BLaER1 (cell line): Measurements from ENCODE around the gene ARHGAP30.
"Not testable (repeated sequence)": the region's sequence is repeated elsewhere in the genome, so short reads cannot be mapped to it uniquely, and the experiment has no call there.

Experiments used
- H3K27ac ChIP-seq: shearing (Covaris generic); formaldehyde crosslinking; 2 replicates; pipeline ENCODE4 v1.8.1; 2022
- H3K27me3 ChIP-seq: shearing (Covaris generic); formaldehyde crosslinking; 2 replicates; pipeline ENCODE4 v1.8.1; 2022
- H3K36me3 ChIP-seq: shearing (Covaris generic); formaldehyde crosslinking; 2 replicates; pipeline ENCODE4 v1.8.1; 2022
- H3K4me1 ChIP-seq: shearing (Covaris generic); formaldehyde crosslinking; 2 replicates; pipeline ENCODE4 v1.8.1; 2022
- H3K4me2 ChIP-seq: shearing (Covaris generic); formaldehyde crosslinking; 2 replicates; pipeline ENCODE4 v1.8.1; 2022
- H3K4me3 ChIP-seq: shearing (Covaris generic); formaldehyde crosslinking; 2 replicates; pipeline ENCODE4 v1.8.1; 2022
- H3K9ac ChIP-seq: shearing (Covaris generic); formaldehyde crosslinking; 2 replicates; pipeline ENCODE4 v1.8.1; 2022
- H3K9me3 ChIP-seq: shearing (Covaris generic); formaldehyde crosslinking; 2 replicates; pipeline ENCODE4 v1.8.1; 2022
- H4K20me1 ChIP-seq: shearing (Covaris generic); formaldehyde crosslinking; 2 replicates; pipeline ENCODE4 v1.8.1; 2022
- Cebpa-rat ChIP-seq: shearing (Covaris generic); IDR thresholded peaks from 2 replicates; pipeline ENCODE4 v1.8.1; 2022

ARHGAP30 gene

DNA sequence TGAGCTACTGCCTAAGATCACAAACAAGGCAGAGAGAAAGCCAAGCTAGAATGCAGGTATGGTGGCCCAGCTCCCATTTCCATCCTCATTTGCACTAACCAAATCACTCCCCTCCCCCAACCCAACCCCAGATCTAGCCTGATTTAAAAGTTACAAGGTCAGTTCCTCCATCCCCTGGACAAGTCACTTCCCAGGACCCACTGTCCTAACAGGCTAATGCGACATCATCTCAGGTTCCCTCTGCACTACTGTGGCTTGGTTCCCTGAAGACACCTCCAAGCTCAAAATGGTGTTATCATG, 51.1 kb downstream of the ARHGAP30 start:
- H3K4me1 ChIP-seq, result peaks cover 50% of the 10 kb centered on the region
- H4K20me1 ChIP-seq, result peaks cover 12% of the 10 kb centered on the region; the same call in 1 of the 2 replicates
- H3K4me3 ChIP-seq, result no peak overlapping the region

DNA sequence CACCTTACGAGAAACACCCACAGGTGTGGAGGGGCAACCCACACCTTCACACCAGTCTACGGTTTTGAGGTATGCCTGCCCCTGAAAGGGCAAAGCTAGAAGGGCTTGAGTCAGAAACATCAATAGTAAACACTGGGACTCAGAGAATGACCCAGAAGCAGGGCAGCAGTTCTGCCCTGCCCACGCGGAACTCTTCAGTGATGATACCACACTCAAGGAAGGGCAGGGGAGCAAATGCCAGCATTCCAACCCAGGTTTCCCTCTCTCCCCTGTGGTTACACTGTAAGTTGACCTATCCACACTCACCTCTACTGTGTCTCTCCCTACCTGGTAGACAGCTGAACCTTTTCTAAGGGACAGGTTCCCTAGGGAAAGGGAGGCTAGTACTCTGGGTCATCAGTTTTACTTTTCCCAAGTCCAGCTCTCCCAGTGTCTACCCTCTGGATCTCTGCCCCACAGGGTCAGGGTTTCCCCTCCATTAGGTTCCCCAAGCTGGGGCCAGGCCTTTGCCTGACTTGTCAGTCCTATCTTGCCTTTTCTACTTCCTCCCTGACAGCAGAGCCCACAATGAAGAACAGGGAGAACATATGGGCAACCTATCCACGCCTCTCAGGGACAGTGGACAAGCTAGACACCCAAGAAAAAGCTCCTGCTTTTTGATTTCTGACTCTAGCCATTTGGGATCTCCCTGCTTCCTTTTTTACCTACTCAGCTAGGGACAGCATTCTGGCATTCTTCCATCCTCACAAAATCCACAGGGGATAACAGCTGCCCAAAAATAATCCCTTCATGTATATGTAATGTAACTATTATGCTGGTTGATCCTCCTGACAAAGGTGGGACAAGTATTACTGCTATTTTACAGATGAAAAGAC, 51.7 kb downstream of the ARHGAP30 start:
- Histone ChIP-seq H3K27ac (no peak overlapping the region), H3K27me3 (no peaks in the 10 kb centered on the region), H3K36me3 (no peaks in the 10 kb centered on the region), H3K9ac (no peak overlapping the region), H4K20me1 (peaks cover 12% of the 10 kb centered on the region; the same call in 1 of the 2 replicates), H3K9me3 (no peaks in the 10 kb centered on the region), H3K4me1 (peaks cover 56% of the 10 kb centered on the region), H3K4me2 (peak overlapping the region; percentile 81; the same call in 1 of the 2 replicates), H3K4me3 (no peak overlapping the region)
- TF ChIP-seq Cebpa-rat, result no peak

More for the DNA sequence above, 51.1 kb downstream of the ARHGAP30 start:
- no peaks in the 10 kb centered on the region for H3K36me3 ChIP-seq
- TF ChIP-seq Cebpa-rat, result no peak
- no peaks in the 10 kb centered on the region for H3K9me3 ChIP-seq
- H3K4me2 ChIP-seq, result peak overlapping the region; percentile 81
- H3K9ac ChIP-seq, result no peak overlapping the region
- H3K27ac ChIP-seq, result no peak overlapping the region
- no peaks in the 10 kb centered on the region for H3K27me3 ChIP-seq

DNA sequence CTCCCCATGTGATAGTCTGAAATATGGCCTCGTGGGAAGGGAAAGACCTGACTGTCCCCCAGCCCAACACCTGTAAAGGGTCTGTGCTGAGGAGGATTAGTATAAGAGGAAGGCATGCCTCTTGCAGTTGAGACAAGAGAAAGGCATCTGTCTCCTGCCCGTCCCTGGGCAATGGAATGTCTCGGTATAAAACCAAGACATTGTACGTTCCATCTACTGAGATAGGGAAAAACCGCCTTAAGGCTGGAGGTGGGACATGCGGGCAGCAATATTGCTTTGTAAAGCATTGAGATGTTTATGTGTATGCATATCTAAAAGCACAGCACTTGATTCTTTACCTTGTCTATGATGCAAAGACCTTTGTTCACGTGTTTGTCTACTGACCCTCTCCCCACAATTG, 52.5 kb downstream of the ARHGAP30 start:
- not testable (repeated sequence) for H3K27me3 ChIP-seq, H3K4me2 ChIP-seq, H3K4me3 ChIP-seq, H3K36me3 ChIP-seq, H3K9me3 ChIP-seq, H3K27ac ChIP-seq, H3K9ac ChIP-seq
- H3K4me1 ChIP-seq, result peaks cover 61% of the 10 kb centered on the region
- peaks cover 12% of the 10 kb centered on the region; the same call in 1 of the 2 replicates for H4K20me1 ChIP-seq

DNA sequence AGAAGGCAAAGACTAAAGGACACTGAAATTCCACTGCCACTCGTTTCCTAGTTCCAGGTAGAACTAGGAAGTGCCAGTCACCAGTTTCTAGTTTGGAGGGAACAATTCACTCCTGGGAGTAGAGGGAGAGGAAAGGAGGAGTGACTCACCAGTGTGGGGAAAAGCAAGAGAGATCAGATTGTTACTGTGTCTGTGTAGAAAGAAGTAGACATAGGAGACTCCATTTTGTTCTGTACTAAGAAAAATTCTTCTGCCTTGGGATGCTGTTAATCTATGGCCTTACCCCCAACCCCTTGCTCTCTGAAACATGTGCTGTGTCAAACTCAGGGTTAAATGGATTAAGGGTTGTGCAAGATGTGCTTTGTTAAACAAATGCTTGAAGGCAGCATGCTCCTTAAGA, 53.0 kb downstream of the ARHGAP30 start:
- not testable (repeated sequence) for H3K4me3 ChIP-seq, H3K27me3 ChIP-seq, H3K36me3 ChIP-seq, H3K4me2 ChIP-seq, H3K9ac ChIP-seq, H3K9me3 ChIP-seq, H3K27ac ChIP-seq
- Histone ChIP-seq H4K20me1 (peaks cover 12% of the 10 kb centered on the region; the same call in 1 of the 2 replicates), H3K4me1 (peaks cover 57% of the 10 kb centered on the region)

DNA sequence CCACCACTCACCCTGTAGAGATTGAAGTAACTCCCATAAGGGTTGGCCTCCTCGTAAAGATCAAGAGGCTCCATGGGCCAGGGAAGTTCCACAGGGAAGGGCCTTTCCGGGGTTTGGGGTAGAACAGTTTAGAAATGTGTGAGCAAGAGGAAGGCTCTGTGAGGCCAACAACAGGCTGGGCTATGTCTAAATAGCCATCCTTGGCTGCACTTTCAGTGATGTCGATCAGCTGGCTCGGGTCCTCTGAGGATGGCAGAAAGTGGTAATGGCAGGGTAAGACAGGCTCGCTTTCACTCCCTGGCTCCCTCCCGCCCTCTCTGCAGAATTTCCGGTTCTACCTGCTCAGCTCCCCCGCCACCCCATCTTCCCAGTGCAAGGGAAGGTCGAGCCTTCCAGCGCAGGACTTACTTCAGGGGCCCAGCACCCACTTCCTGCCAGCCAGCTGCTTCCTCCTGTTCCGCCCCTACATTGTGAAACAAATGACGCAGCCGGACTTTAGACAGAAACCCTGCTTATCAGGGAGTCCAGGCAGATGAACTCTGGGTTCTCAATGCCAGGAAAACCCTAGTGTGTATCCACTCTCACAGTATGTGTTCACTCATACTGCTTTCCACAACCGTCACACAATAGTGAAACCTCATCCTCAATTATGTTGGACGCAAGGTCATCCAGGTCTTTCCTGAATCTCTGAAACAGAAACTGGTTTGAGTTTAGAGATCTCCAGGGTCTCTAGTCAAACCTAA, 56.0 kb downstream of the ARHGAP30 start:
- Histone ChIP-seq H4K20me1 (peaks cover 27% of the 10 kb centered on the region; the same call in 1 of the 2 replicates), H3K4me3 (peak overlapping the region; percentile 56), H3K4me1 (peaks cover 32% of the 10 kb centered on the region), H3K4me2 (peak overlapping the region; percentile 89), H3K9ac (peak overlapping the region; percentile 59), H3K27ac (peak overlapping the region; percentile 83), H3K27me3 (no peaks in the 10 kb centered on the region), H3K36me3 (peaks cover 6% of the 10 kb centered on the region; the same call in 1 of the 2 replicates), H3K9me3 (no peaks in the 10 kb centered on the region)
- TF ChIP-seq Cebpa-rat, result peak; percentile 88

DNA sequence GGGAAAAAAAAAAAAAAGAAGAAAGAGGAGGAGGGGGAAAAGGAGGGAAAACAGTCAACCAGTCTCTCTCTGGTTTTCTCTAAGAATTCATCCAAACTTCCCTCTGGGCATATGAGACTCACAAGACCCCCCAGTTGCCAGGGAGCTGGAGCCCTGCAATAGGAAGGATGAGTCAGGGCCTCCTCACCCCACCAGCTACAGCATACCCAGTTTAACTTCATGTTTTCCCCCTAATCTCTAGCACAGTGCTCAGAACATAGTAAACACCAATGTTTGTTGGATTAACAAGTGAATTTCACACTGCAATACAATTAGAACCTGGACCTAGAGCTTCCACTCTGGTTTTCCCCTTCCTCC, 56.6 kb downstream of the ARHGAP30 start:
- H3K36me3 ChIP-seq, result peaks cover 12% of the 10 kb centered on the region; the same call in 1 of the 2 replicates
- H3K4me1 ChIP-seq, result peaks cover 26% of the 10 kb centered on the region
- H4K20me1 ChIP-seq, result peaks cover 27% of the 10 kb centered on the region; the same call in 1 of the 2 replicates
- peak overlapping the region; percentile 83 for H3K27ac ChIP-seq
- no peak for TF ChIP-seq Cebpa-rat
- no peaks in the 10 kb centered on the region for H3K27me3 ChIP-seq
- H3K4me2 ChIP-seq, result peak overlapping the region; percentile 89
- no peaks in the 10 kb centered on the region for H3K9me3 ChIP-seq
- peak overlapping the region; percentile 59 for H3K9ac ChIP-seq
- H3K4me3 ChIP-seq, result peak overlapping the region; percentile 56

DNA sequence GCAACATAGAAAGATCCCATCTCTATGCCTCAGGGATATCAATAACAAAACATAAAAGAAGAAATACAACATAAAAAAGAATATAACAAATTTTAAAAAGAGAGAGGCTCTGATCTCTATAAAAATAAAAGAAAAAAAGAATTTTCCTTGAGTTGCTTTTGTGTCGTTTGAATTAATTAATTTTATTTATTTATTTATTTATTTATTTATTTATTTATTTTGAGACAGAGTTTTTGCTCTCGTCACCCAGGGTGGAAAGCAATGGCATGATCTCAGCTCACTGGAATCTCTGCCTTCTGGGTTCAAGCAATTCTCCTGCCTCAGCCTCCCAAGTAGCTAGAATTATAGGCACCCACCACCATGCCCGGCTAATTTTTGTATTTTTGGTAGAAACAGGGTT, 57.3 kb downstream of the ARHGAP30 start:
- Histone ChIP-seq H3K27me3 (no peaks in the 10 kb centered on the region), H3K9me3 (no peaks in the 10 kb centered on the region), H3K4me3 (no peak overlapping the region), H3K4me2 (peak overlapping the region; percentile 89; the same call in 1 of the 2 replicates), H3K9ac (no peak overlapping the region), H3K27ac (0 out of 2 replicates have a peak overlapping the region, but pooled peaks have one; percentile 83), H3K36me3 (peaks cover 19% of the 10 kb centered on the region; the same call in 1 of the 2 replicates), H4K20me1 (peaks cover 29% of the 10 kb centered on the region; the same call in 1 of the 2 replicates), H3K4me1 (peaks cover 23% of the 10 kb centered on the region)
- TF ChIP-seq Cebpa-rat, result no peak

DNA sequence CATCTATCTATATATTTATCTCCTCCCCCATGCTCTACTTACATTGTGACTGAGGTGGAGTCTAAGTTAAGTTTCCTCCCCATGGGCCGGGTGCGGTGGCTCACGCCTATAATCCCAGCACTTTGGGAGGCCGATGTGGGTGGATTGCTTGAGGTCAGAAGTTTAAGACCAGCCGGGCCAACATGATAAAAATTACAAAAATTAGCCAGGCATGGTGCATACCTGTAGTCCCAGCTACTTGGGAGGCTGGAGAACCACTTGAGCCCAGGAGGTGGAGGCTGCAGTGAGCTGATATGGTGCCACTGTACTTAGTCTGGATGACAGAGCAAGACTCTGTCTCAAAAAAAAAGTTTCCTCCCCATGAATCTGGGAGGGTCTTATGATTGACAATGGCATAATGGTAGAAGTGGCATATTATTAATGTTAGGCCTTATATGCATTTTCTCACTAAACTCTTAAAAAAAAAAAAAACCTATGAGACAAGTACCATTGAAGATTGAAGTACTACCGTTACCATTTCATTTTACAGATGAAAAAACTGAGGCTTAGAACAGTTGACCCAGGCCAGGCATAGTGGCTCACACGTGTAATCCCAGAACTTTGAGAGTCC, 60.0 kb downstream of the ARHGAP30 start:
- Histone ChIP-seq H3K4me2 (no peak overlapping the region), H3K9me3 (no peaks in the 10 kb centered on the region), H3K4me3 (no peak overlapping the region), H3K4me1 (peaks cover 23% of the 10 kb centered on the region), H3K9ac (no peak overlapping the region), H3K27me3 (no peaks in the 10 kb centered on the region), H3K27ac (no peak overlapping the region), H4K20me1 (peaks cover 36% of the 10 kb centered on the region), H3K36me3 (peaks cover 32% of the 10 kb centered on the region; the same call in 1 of the 2 replicates)
- TF ChIP-seq Cebpa-rat, result no peak

DNA sequence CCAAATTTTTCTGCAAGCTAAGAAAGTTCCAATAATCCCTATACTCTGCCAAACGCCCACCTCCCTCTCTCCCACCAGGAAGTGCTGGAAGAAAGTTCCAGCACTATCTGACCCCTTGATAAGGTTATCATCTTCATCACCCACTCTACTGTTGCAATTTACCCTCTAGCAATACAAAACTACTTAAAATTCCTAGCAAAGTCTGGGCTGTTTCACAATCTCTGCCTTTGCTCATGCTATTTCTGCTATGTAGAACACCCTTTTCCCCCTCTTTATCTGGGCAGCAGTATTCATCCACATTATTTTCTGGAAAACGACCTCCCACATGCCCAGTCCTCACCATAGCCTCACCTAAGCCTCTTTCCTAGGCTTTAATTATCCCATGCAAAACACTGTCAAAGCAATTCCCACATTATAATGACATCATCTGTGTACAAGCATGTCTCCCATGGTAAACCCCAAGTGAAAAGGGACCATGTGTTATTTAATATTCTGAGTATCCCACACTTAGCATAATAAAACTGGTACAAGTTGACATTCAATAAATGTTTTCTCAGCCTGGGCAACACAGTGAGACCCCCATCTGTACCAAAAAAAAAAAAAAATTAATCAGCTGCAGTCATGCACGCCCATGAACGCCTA, 60.7 kb downstream of the ARHGAP30 start:
- Histone ChIP-seq H3K4me3 (no peak overlapping the region), H3K4me1 (peaks cover 16% of the 10 kb centered on the region), H3K27me3 (no peaks in the 10 kb centered on the region), H3K9ac (no peak overlapping the region), H3K9me3 (no peaks in the 10 kb centered on the region), H3K4me2 (no peak overlapping the region), H3K36me3 (peaks cover 32% of the 10 kb centered on the region; the same call in 1 of the 2 replicates), H3K27ac (no peak overlapping the region), H4K20me1 (peaks cover 36% of the 10 kb centered on the region)
- TF ChIP-seq Cebpa-rat, result no peak
